Esophagus muscularis mucosa (tissue), 4 donors: ENCODE results near the gene ARHGAP31.

Source experiments
- EP300 ChIP-seq: sonication (generic); formaldehyde crosslinking; IDR thresholded peaks from one replicate; pipeline ENCODE4 v1.6.1; 2017; ENCODE audit warnings: antibody characterized with exemption
- POLR2A ChIP-seq: fragments of 450-650 bp; IDR thresholded peaks from one replicate; pipeline ENCODE4 v1.6.1; 2017; ENCODE audit warnings: antibody characterized with exemption, moderate library complexity, mild to moderate bottlenecking, low read depth
- TF ChIP-seq, protein P1 (sequence below), 3 experiments: fragments of 200-600 bp in 2 of 3; fragments of 450-650 bp in 1 of 3; sonication (generic) in 2 of 3; IDR thresholded peaks; one replicate each; pipeline ENCODE4 v1.5.1; 2017 to 2019; ENCODE audit warnings: antibody characterized with exemption in 3 of 3, mild to moderate bottlenecking in 2 of 3, moderate library complexity in 1 of 3

DNA sequence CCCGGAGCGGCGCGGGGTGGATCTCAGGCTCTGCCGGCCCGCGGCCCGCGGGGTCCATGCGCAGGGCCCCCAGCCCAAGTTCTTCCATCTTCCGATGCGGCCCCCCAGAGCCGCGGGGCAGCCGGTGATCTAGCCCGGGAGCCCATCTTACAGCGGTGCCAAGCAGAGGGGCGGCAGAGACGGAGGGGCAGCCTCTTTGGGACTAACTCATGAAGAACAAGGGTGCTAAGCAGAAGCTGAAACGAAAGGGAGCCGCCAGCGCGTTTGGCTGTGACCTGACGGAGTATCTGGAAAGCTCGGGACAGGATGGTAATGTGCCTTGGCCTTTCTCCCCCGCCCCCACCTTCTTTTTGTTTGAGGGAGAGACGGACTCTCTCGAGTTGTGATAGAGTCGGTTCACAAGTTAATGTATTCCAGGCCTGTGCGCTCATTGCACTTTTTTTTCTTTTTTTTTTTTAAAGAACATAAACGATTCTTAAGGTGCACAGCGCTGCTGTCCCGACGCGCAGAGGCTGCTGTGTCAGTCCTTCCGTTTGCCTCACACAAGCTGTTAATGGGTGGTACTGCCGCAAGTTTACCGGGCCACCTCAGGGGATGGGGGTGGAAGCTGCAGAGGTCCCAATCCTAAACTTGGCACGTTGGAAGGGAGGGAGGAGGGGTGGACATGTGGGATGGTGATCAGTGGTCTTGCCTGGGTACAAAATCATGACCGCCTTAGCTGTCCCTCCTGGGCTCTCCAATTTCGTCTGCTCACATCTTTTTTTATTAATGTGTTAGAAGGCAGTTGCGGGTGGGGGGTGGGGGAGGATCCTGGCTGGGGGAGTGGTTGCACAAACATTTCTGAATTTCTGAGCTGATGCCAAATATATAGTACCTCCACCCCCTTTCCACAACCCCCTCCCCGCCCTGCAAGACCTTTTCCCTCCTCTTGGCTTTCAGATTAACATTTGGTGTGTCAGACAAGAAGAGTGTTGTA, 801 bp downstream of the ARHGAP31 start:
- TF ChIP-seq, protein P1, sequence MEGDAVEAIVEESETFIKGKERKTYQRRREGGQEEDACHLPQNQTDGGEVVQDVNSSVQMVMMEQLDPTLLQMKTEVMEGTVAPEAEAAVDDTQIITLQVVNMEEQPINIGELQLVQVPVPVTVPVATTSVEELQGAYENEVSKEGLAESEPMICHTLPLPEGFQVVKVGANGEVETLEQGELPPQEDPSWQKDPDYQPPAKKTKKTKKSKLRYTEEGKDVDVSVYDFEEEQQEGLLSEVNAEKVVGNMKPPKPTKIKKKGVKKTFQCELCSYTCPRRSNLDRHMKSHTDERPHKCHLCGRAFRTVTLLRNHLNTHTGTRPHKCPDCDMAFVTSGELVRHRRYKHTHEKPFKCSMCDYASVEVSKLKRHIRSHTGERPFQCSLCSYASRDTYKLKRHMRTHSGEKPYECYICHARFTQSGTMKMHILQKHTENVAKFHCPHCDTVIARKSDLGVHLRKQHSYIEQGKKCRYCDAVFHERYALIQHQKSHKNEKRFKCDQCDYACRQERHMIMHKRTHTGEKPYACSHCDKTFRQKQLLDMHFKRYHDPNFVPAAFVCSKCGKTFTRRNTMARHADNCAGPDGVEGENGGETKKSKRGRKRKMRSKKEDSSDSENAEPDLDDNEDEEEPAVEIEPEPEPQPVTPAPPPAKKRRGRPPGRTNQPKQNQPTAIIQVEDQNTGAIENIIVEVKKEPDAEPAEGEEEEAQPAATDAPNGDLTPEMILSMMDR (IDR thresholded peaks at IDR 0.05), result no peak
- TF ChIP-seq EP300 (no peak), POLR2A (no peak)
